Measurements from ENCODE around the gene CFAP97D2.

DNA sequence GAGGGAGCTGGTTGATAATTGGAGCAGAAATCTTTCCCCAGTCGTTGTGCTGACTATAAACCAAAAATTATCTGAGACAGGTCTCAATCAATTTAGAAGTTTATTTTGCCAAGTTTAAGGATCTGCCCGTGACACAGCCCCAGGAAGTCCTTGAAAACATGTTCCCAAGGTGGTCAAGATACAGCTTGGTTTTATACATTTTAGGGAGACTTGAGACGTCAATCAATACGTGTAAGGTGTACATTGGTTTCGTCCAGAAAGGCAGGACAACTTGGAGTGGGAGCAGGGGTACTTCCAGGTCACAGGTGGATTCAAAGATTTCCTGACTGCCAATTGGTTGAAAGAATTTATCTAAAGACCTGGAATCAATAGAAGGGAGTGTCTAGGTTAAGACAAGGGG, 17.6 kb downstream of the CFAP97D2 start:
- TF ChIP-seq ZNF8 (CRISPR knock-in tag; IDR thresholded peaks at IDR 0.05) = no peak
- no peak for TF ChIP-seq ZC3H10 (CRISPR knock-in tag; IDR thresholded peaks at IDR 0.05)
- TF ChIP-seq GLIS3 (CRISPR knock-in tag; IDR thresholded peaks at IDR 0.05) = no peak
- TF ChIP-seq, protein P1, sequence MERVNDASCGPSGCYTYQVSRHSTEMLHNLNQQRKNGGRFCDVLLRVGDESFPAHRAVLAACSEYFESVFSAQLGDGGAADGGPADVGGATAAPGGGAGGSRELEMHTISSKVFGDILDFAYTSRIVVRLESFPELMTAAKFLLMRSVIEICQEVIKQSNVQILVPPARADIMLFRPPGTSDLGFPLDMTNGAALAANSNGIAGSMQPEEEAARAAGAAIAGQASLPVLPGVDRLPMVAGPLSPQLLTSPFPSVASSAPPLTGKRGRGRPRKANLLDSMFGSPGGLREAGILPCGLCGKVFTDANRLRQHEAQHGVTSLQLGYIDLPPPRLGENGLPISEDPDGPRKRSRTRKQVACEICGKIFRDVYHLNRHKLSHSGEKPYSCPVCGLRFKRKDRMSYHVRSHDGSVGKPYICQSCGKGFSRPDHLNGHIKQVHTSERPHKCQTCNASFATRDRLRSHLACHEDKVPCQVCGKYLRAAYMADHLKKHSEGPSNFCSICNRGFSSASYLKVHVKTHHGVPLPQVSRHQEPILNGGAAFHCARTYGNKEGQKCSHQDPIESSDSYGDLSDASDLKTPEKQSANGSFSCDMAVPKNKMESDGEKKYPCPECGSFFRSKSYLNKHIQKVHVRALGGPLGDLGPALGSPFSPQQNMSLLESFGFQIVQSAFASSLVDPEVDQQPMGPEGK (CRISPR knock-in tag; IDR thresholded peaks at IDR 0.05; ENCODE audit: borderline replicate concordance) = no peak
- TF ChIP-seq ARNTL (CRISPR knock-in tag; IDR thresholded peaks at IDR 0.05; ENCODE audit: borderline replicate concordance, low read depth) = no peak
- no peak for TF ChIP-seq CSDC2 (CRISPR knock-in tag; IDR thresholded peaks at IDR 0.05)
- TF ChIP-seq ESRRG (CRISPR knock-in tag; IDR thresholded peaks at IDR 0.05) = no peak
- no peak for TF ChIP-seq TOX (CRISPR knock-in tag; IDR thresholded peaks at IDR 0.05; ENCODE audit: borderline replicate concordance)
- no peak for TF ChIP-seq ZFP3 (CRISPR knock-in tag; IDR thresholded peaks at IDR 0.05)
- TF ChIP-seq SNAI2 (CRISPR knock-in tag; IDR thresholded peaks at IDR 0.05) = no peak
